HG03066 (cell line): Measurements from ENCODE around the gene KDSR.

Experiments used
- ATAC-seq: cut with Tn5 transposase; IDR thresholded peaks from one replicate; pipeline ENCODE4 v1.9.1; 2021; ENCODE audit warnings: low read depth; ENCODE audit not compliant: unreplicated experiment

Gene KDSR

DNA sequence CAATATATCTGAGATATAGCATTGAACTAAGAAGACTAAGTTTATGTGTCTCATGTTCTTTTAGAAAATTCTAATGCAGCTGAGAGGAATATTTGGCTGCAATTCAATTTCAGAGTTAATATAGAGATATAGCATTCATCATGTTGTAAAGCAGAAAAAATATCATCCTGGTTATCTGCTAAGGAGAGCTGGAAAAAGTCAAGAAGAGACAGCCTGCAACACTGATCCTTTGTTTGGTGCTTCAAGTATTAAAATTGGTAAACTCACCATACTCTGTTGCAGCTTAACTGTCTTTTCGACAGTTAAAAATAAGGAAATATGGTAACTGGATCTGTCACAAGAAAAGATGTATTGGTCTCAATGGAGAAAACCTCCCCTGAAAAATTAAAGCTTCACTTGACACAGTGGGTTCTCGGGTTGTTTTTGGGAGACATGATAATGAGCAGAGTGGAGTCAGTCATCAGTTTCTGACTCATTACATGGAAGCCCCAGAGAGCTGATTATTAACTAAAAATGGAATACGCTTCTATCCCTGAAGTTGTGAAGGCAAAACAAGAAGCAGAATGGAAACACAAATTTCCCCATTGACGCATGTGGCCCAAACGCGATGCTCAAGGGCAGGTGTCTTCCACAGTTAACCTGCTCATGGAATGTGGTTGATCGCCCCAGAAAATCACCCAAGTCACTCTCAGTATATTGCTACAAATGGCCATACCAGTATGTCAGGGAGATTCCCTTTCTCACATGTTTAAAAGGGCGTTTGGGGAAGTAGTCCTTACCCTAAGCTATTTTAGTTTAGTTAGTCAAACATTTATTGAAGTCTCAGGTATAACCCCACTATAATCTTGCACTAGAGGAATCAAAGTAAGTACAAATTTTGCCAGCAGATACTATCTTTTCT, 55.6 kb downstream of the KDSR start:
- ATAC-seq = peak; percentile 70

DNA sequence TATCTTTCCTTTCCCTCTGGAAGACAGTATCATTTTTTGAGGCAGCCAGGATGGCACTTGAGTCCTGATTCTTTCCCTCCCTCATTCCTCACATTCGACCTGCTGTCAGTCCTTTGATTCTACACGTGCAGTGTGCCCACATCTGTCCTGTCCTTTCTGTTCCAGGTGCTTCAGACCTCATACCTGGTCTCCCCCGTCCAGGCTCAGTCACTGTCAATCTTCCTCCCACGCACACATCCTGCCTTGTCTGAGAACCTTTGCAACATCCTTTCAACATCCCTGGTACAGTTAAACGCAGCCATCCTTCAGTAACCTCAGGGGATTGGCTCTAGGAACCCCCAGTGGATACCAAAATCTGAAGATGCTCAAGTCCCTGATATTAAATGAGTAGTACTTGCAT, 57.6 kb downstream of the KDSR start:
- no peak for ATAC-seq

DNA sequence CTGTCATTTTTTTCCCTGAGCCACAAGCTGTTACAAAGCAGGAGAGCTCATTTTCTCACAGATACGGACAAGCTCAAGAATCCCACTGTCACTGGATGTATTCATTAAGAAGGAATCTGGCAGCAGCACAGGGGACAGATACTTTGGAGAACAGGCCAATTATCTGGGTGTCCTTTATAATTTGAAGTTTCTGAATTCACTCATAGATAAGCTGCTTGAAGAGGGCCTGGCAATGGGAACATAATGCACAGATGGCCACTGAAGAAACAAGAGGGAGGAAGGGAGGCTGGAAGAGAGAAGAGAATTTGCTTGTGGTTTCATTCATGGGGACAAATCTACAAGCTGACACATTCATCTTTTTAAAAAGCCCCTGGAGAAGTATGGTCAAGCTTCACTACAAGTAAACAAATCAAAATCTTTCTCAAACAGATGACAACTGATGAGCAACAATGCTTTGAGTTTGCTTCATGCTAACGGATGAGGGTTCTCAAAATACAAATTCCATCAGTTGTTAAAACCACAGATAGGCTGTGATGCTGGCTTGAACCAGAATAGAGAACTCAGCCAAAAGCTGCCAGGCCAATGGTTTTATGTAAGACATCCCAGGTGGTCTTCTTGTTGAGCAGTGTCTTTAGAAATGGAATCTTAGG, 59.3 kb downstream of the KDSR start:
- ATAC-seq = no peak

GRCh38 chr18:63306819-63307550, 60.0 kb downstream of the KDSR start:
- ATAC-seq = no peak

GRCh38 chr18:63306249-63306648, 60.8 kb downstream of the KDSR start:
- ATAC-seq = no peak

GRCh38 chr18:63303547-63303946, 63.5 kb downstream of the KDSR start:
- no peak for ATAC-seq

GRCh38 chr18:63302636-63303405, 64.2 kb downstream of the KDSR start:
- ATAC-seq = no peak

DNA sequence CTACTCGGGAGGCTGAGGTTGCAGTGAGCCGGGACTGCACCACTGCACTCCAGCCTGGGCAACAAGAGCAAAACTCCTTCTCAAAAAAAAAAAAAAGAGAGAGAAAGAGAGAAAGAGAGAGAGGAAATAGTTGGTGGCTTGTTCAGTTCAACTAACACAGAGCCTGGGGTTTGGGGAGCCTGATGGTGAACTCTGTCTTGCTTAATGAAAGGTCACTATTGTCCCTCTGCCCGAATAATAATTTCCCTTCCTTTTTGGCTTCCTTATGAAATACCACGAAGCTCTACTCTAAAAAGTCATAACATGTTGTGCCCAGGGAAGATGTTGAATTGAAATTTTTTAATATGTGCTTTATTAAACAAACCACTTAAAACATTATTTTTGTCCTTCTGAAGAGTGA, 64.8 kb downstream of the KDSR start:
- ATAC-seq = no peak

GRCh38 chr18:63301434-63301833, 65.6 kb downstream of the KDSR start:
- no peak for ATAC-seq

- peak; percentile 62 for ATAC-seq
Measured at GRCh38 chr18:63299837-63300745, 66.9 kb downstream of the KDSR start.

- no peak for ATAC-seq
Measured at GRCh38 chr18:63298400-63299365, 68.3 kb downstream of the KDSR start.

DNA sequence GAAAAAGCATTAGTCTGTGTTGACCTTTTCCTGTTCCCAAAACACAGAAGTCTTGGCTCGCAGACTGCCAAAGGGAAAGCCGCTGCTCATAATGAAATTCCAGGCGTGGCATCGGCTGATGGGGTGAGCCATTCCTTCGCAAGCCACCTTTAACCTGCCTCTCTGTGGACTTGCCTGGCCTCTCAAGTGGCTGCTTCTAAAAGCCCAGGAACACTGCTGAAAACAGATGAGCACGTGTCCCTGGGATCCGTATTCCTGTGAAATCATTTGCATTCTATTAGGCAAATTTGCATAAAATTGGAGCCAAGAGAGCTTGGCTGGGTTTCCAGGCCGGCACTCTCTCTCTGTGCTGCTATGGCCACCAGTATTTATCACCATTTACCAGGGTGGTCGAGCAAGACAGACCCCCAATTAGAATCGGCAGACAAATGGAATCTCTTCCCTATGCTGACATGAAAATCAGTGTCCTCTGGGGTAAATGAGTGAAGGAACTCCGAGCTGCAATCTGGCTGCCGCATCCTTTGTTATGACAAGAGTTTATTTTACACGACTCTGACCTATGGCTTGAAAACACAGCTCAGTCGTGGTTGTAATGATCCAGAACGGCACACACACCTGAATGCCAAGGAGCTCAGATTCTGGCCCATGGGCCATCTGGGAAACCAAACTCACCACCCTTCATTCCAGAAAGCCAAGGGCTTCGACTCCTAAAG, 69.2 kb downstream of the KDSR start:
- no peak for ATAC-seq

DNA sequence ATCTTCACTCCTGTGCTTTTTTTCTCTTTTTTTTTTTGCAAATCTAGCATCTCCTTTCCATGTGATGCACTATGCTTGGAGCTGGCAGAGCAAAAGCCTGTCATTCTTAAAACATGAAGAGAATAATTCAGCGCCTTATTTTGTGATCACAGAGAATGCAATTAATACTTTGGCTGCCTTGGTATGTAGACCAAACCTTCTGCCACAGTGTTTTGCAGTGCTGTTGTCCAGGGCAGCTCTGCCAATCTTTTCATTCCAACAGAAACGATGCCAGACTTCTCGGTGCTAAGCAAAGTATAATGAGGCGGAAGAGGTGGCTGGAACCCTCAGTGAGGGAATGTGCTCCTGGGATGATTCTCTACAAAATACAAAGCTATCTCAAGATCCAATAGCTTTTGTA, 73.1 kb downstream of the KDSR start:
- no peak for ATAC-seq

- ATAC-seq = no peak
Measured at GRCh38 chr18:63292831-63293683, 73.9 kb downstream of the KDSR start.

- ATAC-seq = no peak
Measured at GRCh38 chr18:63291278-63291677, 75.7 kb downstream of the KDSR start.

DNA sequence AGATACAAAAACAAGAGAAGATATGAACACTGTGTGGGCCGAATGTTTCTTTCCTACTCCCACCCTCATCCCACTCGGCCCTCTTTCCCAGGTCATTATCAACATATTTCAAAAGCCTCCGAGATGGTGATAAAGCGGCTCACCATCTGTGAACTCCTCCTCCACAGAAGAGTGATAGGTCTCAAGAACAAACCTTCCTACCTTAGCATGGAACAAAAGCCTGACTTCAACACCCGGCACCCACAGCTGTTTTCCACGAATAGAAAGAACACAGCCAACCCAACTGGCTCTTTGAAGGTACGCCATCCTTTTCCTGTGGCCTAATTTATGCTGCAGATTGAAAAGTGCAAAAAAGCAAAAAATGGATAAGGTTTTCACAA, 76.2 kb downstream of the KDSR start:
- no peak for ATAC-seq
